ENCODE measurements around the gene NEUROG2. TPM values are rescaled to one million over a fixed set of nuclear protein-coding genes. Genes with fewer than 3 reads are reported as not detected.

NEUROG2 gene
- total RNA-seq (ENCODE audit: low replicate concordance) = 1.2 TPM in 1 of 2 replicates, not detected in the other
- long read RNA-seq = 0 reads

DNA sequence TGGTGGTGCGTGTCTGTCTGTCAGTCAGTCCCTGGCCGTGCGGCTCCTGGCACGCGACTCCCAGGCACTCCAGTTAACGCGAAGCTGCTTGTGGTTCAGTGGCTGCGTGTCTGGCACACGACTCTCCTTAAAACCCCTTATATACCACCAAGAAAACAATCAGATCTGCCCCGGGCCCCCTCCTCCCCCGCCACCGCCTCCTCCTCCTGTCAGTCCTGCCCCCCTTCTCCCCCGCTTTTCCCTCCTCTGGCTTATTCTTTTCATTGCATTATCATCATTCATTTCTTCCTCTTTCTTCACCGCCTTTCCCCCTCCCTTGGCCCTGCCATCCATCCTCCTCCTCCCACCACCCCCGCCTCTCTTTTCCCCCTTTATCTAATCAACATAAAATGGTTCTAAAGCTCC is at the start of gene NEUROG2:
Gene NEUROG2 (minus strand): TSS at position 115 of the 405 bp plus-strand sequence. CDS start 705 bp downstream, outside the sequence.
- peak within 1 kb of the TSS; percentile 94 for H3K4me3 Mint-ChIP-seq
- TF ChIP-seq, protein P1, sequence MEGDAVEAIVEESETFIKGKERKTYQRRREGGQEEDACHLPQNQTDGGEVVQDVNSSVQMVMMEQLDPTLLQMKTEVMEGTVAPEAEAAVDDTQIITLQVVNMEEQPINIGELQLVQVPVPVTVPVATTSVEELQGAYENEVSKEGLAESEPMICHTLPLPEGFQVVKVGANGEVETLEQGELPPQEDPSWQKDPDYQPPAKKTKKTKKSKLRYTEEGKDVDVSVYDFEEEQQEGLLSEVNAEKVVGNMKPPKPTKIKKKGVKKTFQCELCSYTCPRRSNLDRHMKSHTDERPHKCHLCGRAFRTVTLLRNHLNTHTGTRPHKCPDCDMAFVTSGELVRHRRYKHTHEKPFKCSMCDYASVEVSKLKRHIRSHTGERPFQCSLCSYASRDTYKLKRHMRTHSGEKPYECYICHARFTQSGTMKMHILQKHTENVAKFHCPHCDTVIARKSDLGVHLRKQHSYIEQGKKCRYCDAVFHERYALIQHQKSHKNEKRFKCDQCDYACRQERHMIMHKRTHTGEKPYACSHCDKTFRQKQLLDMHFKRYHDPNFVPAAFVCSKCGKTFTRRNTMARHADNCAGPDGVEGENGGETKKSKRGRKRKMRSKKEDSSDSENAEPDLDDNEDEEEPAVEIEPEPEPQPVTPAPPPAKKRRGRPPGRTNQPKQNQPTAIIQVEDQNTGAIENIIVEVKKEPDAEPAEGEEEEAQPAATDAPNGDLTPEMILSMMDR (conservative IDR thresholded peaks at IDR 0.05) = no peak

DNA sequence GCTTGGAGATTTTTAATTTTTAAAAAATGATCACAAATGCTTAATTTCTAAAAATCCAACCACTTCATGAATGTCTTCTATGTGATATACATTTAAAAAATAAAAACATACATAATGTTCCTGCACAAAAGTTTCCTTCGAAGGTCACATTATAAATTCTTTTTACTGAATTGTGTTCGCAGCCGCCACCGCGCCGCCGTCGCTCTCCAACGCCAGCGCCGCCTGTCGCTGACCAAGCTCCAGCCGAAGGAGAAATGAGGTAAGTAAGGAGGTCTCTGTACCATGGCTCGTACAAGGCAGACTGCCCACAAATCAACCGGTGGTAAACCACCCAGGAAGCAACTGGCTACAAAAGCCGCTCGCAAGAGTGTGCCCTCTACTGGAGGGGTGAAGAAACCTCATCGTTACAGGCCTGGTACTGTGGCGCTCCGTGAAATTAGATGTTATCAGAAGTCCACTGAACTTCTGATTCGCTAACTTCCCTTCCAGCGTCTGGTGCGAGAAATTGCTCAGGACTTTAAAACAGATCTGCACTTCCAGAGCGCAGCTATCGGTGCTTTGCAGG is 48.8 kb upstream of the NEUROG2 start:
- no peaks in the 10 kb centered on the region for H3K27me3 Mint-ChIP-seq
- no peak overlapping the region for H3K27ac Mint-ChIP-seq
- no peaks in the 10 kb centered on the region for H3K4me1 Mint-ChIP-seq (ENCODE audit: unreplicated experiment)
- H3K4me3 Mint-ChIP-seq = no peak overlapping the region
- peaks cover 5% of the 10 kb centered on the region for H3K36me3 Mint-ChIP-seq
- DNase-seq (ENCODE audit: extremely low spot score, unreplicated experiment) = no peak
- H3K9me3 Mint-ChIP-seq = no peaks in the 10 kb centered on the region
- TF ChIP-seq, protein P1 (conservative IDR thresholded peaks at IDR 0.05) = no peak

More for the DNA sequence above, at the start of gene NEUROG2:
- no peak for DNase-seq (ENCODE audit: extremely low spot score, unreplicated experiment)
- Mint-ChIP-seq H3K27ac (peak within 1 kb of the TSS; percentile 3), H3K27me3 (peaks cover 100% of the 10 kb centered on the region), H3K9me3 (no peaks in the 10 kb centered on the region), H3K4me1 (ENCODE audit: unreplicated experiment) (peaks cover 28% of the 10 kb centered on the region), H3K36me3 (no peaks in the 10 kb centered on the region)

DNA sequence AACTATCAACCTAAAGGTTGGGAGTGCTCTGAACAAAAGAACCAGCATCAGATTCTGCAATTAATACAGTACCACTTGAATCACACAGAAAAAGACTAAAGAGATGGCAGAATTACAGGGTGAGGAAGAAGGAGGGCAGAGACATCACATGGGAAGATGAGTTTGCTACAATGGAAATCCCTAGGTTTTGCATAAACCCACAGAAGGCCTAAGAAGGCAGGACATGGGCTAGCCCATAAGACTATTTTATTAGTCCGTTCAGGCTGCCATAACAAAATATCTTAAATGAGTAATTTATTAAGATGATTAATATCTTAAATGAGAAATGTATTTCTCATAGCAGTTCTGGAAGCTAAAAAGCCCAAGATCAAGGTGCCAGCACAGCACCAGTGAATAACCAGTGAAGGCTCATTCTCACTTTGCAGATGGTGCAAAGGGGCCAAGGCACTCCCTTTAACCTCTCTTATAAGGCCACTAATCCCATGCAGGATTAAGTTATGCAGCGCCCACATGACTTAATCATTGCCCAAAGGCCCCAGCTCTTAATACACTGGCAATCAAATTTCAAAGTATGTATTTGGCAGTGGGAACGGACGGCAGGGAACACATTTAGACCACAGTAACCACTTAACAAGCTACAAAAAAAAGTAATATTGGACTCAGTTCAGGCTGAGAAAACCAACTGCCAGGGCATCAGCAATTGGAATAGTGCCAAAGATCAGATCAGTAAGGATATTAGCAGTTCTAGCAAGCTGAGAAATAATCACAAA is 47.6 kb upstream of the NEUROG2 start:
- Mint-ChIP-seq H3K4me1 (ENCODE audit: unreplicated experiment) (no peaks in the 10 kb centered on the region), H3K27me3 (no peaks in the 10 kb centered on the region), H3K4me3 (no peak overlapping the region), H3K36me3 (peaks cover 8% of the 10 kb centered on the region), H3K27ac (no peak overlapping the region), H3K9me3 (no peaks in the 10 kb centered on the region)
- TF ChIP-seq, protein P1 (conservative IDR thresholded peaks at IDR 0.05) = no peak
- no peak for DNase-seq (ENCODE audit: extremely low spot score, unreplicated experiment)

DNA sequence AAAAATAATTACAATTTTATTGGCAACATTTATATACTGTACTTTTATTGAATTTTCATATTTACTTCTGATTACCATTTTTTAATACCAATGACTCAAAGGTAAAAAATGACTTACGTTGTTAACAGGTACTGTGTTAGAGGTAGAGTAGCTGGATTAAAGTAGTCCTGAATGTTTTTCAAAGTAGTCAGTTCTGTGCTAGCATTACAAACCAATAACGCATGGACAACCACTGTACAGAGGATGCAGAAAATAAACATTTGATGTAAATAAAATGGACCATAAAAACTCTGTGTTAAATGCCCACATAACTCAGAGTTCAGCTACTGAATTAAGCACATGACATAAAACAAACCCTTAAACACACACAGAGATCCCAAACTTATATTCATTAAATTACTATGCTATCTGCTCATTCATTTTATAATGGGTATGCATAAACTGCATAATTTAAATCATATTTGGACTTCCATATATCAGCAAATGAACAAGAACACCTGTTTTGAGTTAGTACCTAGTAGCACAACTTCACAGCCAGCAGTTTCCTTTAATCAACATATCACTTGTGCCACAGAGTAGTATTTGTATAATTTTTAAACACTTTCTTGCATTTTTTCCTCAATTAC is 46.4 kb upstream of the NEUROG2 start:
- Mint-ChIP-seq H3K9me3 (no peaks in the 10 kb centered on the region), H3K36me3 (peaks cover 8% of the 10 kb centered on the region), H3K4me3 (no peak overlapping the region), H3K4me1 (ENCODE audit: unreplicated experiment) (no peaks in the 10 kb centered on the region), H3K27me3 (no peaks in the 10 kb centered on the region), H3K27ac (no peak overlapping the region)
- no peak for DNase-seq (ENCODE audit: extremely low spot score, unreplicated experiment)
- TF ChIP-seq, protein P1 (conservative IDR thresholded peaks at IDR 0.05) = no peak

DNA sequence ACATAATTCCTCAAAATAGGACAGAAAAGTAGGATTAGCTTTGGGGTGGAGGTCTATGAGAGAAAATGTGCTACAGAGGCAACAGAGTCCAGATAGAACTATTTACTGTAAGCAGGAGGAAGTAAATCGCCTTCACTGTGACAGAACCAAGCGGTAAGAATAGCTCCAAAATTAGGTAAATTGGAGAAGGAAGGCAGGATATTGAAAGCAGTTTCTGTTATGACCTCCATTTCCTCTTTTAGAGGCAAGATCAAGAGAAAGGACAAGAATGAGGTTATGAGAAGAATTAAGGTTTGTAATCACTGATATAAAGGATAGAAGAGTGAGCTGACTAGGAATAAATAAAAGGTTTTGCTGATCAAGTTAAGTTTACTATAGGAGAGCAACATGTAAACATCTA is 44.1 kb upstream of the NEUROG2 start:
- no peaks in the 10 kb centered on the region for H3K27me3 Mint-ChIP-seq
- TF ChIP-seq, protein P1 (conservative IDR thresholded peaks at IDR 0.05) = no peak
- no peak for DNase-seq (ENCODE audit: extremely low spot score, unreplicated experiment)
- no peak overlapping the region for H3K4me3 Mint-ChIP-seq
- no peak overlapping the region for H3K27ac Mint-ChIP-seq
- H3K36me3 Mint-ChIP-seq = peaks cover 5% of the 10 kb centered on the region
- H3K4me1 Mint-ChIP-seq (ENCODE audit: unreplicated experiment) = no peaks in the 10 kb centered on the region
- no peaks in the 10 kb centered on the region for H3K9me3 Mint-ChIP-seq
